ENCODE results near the gene DCP2.

DCP2 gene

DNA sequence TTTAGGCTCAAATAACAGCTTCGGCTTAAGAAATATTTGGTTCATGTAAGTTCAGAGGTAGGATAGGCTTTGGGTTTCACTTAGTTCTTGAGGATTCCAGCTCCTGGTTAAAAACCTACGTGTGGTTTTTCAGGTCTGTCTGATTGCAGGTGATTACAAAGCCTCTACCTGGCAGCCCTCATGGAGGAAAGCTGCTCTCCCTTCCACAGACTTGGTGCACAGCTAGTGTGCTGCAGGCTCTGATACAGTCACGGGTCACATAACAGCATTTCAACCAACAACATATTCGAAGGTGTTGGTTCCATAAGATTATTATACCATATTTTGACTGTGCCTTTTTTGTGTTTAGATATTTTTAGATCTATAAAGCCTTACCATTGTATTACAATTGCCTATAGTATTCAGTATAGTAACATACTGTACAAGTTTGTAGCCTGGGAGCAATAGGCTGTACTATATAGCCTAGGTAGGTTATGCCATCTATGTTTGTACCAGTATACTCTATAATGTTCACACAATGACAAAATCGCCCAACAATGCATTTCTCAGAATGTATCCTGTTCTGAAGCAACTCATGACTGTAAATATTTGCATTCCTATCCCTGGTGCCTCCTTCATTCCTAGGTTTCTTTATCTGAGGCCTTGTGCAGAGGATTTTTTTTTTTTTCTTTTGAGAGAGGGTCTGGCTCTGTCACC lies 8.0 kb upstream of the DCP2 start:
- peak; percentile 23 for DNase-seq
- Histone ChIP-seq H3K23ac (ENCODE audit: low read length) (no peak overlapping the region), H4K5ac (ENCODE audit: low read length) (no peak overlapping the region), H4K8ac (ENCODE audit: low read depth, low read length) (no peak overlapping the region), H2BK15ac (replicated peaks; ENCODE audit: low read depth) (no peak overlapping the region), H3K4ac (ENCODE audit: low read depth, low read length) (no peak overlapping the region), H3K9ac (ENCODE audit: low read length) (peak overlapping the region; percentile 10), H3K4me3 (ENCODE audit: low read length) (no peak overlapping the region), H3K18ac (ENCODE audit: low read length) (no peak overlapping the region), H3K27ac (ENCODE audit: low read depth, low read length) (no peak overlapping the region), H3K56ac (ENCODE audit: low read length) (peak overlapping the region; percentile 65), H3K79me1 (ENCODE audit: low read length) (no peaks in the 10 kb centered on the region), H3K36me3 (ENCODE audit: control insufficient read depth, insufficient read depth, low read length) (no peaks in the 10 kb centered on the region), H2AK5ac (ENCODE audit: low read length) (no peak overlapping the region), H3K4me1 (ENCODE audit: control insufficient read depth, low read depth, low read length) (no peaks in the 10 kb centered on the region), H3K79me2 (ENCODE audit: control insufficient read depth, insufficient read depth, low read length) (no peaks in the 10 kb centered on the region), H3K27me3 (ENCODE audit: insufficient read depth, low read length, poor library complexity) (no peaks in the 10 kb centered on the region), H2BK120ac (ENCODE audit: low read depth, low read length) (no peak overlapping the region), H3K4me2 (ENCODE audit: low read length) (no peak overlapping the region), H2BK5ac (ENCODE audit: low read length) (no peak overlapping the region)
- WGBS (ENCODE audit: extremely low coverage, insufficient coverage, low lambda C conversion rate) = no CpG with 5 or more reads among the region's 5 CpGs

DNA sequence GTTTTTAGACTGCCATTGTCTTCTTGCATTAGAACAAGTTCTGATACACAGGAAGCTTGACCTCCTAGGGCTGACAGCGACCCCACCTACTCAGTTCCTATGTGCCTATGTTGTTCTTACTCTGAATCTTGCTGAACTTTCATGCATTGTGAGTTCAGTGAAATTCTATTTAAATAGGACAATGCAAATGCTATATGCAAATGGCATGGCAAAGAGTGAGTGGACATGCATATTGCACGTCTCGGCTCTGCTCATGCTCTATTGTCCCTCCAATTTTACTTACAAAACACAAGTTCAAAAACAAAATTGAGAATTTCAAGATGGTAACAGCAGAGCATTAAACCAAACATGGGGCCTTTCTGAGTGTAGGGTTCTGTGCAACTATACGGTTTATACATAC lies 5.3 kb upstream of the DCP2 start:
- H3K4ac ChIP-seq (ENCODE audit: low read depth, low read length) = no peak overlapping the region
- H3K4me1 ChIP-seq (ENCODE audit: control insufficient read depth, low read depth, low read length) = no peaks in the 10 kb centered on the region
- WGBS (ENCODE audit: extremely low coverage, insufficient coverage, low lambda C conversion rate) = no CpG with 5 or more reads among the region's 4 CpGs

DNA sequence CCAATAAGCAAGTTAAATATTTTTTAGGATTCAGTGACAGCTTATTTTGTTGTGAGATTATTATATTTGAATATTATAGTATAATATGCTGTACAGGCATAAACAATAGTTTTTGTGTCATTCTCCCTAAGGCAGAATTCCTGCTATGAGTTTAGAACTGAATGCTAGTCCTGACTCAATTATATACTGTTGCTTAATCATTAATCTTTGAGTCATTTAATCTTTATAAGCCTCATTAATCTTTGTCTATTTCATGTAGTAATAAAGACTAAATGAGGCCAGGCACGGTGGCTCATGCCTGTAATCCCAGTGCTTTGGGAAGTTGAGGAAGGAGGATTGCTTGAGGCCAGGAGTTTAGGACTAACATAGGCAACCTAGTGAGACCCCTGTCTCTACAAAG lies 3.6 kb upstream of the DCP2 start:
- Histone ChIP-seq H3K4ac (ENCODE audit: low read depth, low read length) (no peak overlapping the region), H3K9ac (ENCODE audit: low read length) (no peak overlapping the region), H3K4me1 (ENCODE audit: control insufficient read depth, low read depth, low read length) (no peaks in the 10 kb centered on the region), H3K79me2 (ENCODE audit: control insufficient read depth, insufficient read depth, low read length) (peaks cover 11% of the 10 kb centered on the region), H2AK5ac (ENCODE audit: low read length) (no peak overlapping the region), H2BK5ac (ENCODE audit: low read length) (no peak overlapping the region), H2BK120ac (ENCODE audit: low read depth, low read length) (no peak overlapping the region), H3K18ac (ENCODE audit: low read length) (no peak overlapping the region), H3K27me3 (ENCODE audit: insufficient read depth, low read length, poor library complexity) (no peaks in the 10 kb centered on the region), H3K56ac (ENCODE audit: low read length) (no peak overlapping the region), H4K5ac (ENCODE audit: low read length) (no peak overlapping the region), H3K4me2 (ENCODE audit: low read length) (no peak overlapping the region), H3K23ac (ENCODE audit: low read length) (no peak overlapping the region), H3K4me3 (ENCODE audit: low read length) (no peak overlapping the region), H4K8ac (ENCODE audit: low read depth, low read length) (no peak overlapping the region), H3K79me1 (ENCODE audit: low read length) (no peaks in the 10 kb centered on the region), H2BK15ac (replicated peaks; ENCODE audit: low read depth) (no peak overlapping the region), H3K36me3 (ENCODE audit: control insufficient read depth, insufficient read depth, low read length) (no peaks in the 10 kb centered on the region), H3K27ac (ENCODE audit: low read depth, low read length) (no peak overlapping the region)
- WGBS (ENCODE audit: extremely low coverage, insufficient coverage, low lambda C conversion rate) = no CpG with 5 or more reads among the region's 1 CpG
- DNase-seq = no peak

More for the DNA sequence above, 5.3 kb upstream of the DCP2 start:
- H3K18ac ChIP-seq (ENCODE audit: low read length) = no peak overlapping the region
- no peaks in the 10 kb centered on the region for H3K36me3 ChIP-seq (ENCODE audit: control insufficient read depth, insufficient read depth, low read length)
- no peak overlapping the region for H3K23ac ChIP-seq (ENCODE audit: low read length)
- no peak overlapping the region for H4K8ac ChIP-seq (ENCODE audit: low read depth, low read length)
- no peak for DNase-seq
- no peak overlapping the region for H3K27ac ChIP-seq (ENCODE audit: low read depth, low read length)
- no peak overlapping the region for H2BK5ac ChIP-seq (ENCODE audit: low read length)
- no peak overlapping the region for H2AK5ac ChIP-seq (ENCODE audit: low read length)
- H3K4me2 ChIP-seq (ENCODE audit: low read length) = no peak overlapping the region
- H3K79me1 ChIP-seq (ENCODE audit: low read length) = no peaks in the 10 kb centered on the region
- H2BK15ac ChIP-seq (replicated peaks; ENCODE audit: low read depth) = no peak overlapping the region
- no peak overlapping the region for H2BK120ac ChIP-seq (ENCODE audit: low read depth, low read length)
- H4K5ac ChIP-seq (ENCODE audit: low read length) = no peak overlapping the region
- H3K27me3 ChIP-seq (ENCODE audit: insufficient read depth, low read length, poor library complexity) = no peaks in the 10 kb centered on the region
- no peak overlapping the region for H3K56ac ChIP-seq (ENCODE audit: low read length)
- H3K79me2 ChIP-seq (ENCODE audit: control insufficient read depth, insufficient read depth, low read length) = no peaks in the 10 kb centered on the region
- no peak overlapping the region for H3K9ac ChIP-seq (ENCODE audit: low read length)
- no peak overlapping the region for H3K4me3 ChIP-seq (ENCODE audit: low read length)

DNA sequence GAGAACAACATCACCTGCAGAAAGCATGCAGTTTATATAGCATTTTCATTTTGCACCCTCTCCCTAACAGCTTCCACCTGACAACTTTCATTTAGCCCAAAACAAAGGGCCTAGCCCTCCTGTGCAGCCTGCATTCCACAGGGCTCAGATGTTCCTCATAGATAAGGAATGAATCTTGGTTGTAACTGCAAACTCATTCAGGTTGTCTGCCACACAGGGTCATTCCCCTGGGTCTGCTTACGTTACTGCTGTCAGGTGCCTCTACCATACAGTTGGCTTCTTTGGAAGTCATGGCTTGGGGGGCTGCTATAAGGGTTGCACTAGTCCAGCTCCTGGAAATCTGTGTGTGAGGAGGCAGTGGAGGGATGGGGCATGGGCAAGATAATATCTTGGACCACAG lies 2.7 kb upstream of the DCP2 start:
- Histone ChIP-seq H2BK15ac (replicated peaks; ENCODE audit: low read depth) (no peak overlapping the region), H4K5ac (ENCODE audit: low read length) (no peak overlapping the region), H4K8ac (ENCODE audit: low read depth, low read length) (no peak overlapping the region), H2AK5ac (ENCODE audit: low read length) (no peak overlapping the region), H3K79me2 (ENCODE audit: control insufficient read depth, insufficient read depth, low read length) (peaks cover 13% of the 10 kb centered on the region), H3K23ac (ENCODE audit: low read length) (no peak overlapping the region), H3K36me3 (ENCODE audit: control insufficient read depth, insufficient read depth, low read length) (no peaks in the 10 kb centered on the region), H3K4me2 (ENCODE audit: low read length) (no peak overlapping the region), H3K56ac (ENCODE audit: low read length) (no peak overlapping the region), H3K4me3 (ENCODE audit: low read length) (no peak overlapping the region), H2BK5ac (ENCODE audit: low read length) (no peak overlapping the region), H3K27me3 (ENCODE audit: insufficient read depth, low read length, poor library complexity) (no peaks in the 10 kb centered on the region), H3K79me1 (ENCODE audit: low read length) (no peaks in the 10 kb centered on the region), H3K18ac (ENCODE audit: low read length) (no peak overlapping the region), H2BK120ac (ENCODE audit: low read depth, low read length) (no peak overlapping the region), H3K4me1 (ENCODE audit: control insufficient read depth, low read depth, low read length) (no peaks in the 10 kb centered on the region), H3K9ac (ENCODE audit: low read length) (no peak overlapping the region), H3K27ac (ENCODE audit: low read depth, low read length) (no peak overlapping the region), H3K4ac (ENCODE audit: low read depth, low read length) (no peak overlapping the region)
- WGBS (ENCODE audit: extremely low coverage, insufficient coverage, low lambda C conversion rate) = no CpG with 5 or more reads among the region's 1 CpG
- DNase-seq = peak; percentile 77

DNA sequence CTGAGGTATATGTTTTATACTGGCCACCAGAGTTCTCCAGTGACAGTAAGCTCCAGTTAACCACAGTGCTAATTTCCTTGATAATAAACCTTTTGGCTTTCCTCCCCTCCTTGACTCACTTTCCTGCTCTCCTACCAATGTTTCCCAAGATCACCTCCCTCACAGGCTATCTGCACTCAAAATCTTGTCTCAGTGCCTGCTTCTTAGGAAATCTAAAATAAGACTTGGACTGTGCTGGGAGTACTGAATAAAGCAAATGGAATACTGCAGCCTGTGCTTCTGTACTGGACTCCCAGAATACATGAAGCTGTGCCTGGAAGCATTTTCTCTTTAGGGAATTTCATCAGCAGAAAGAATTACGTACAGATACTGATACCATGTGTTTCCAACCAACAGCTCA lies 1.7 kb upstream of the DCP2 start:
- no peak overlapping the region for H4K5ac ChIP-seq (ENCODE audit: low read length)
- no peak overlapping the region for H3K4me3 ChIP-seq (ENCODE audit: low read length)
- H2BK15ac ChIP-seq (replicated peaks; ENCODE audit: low read depth) = no peak overlapping the region
- H4K8ac ChIP-seq (ENCODE audit: low read depth, low read length) = no peak overlapping the region
- no peak overlapping the region for H3K9ac ChIP-seq (ENCODE audit: low read length)
- no peaks in the 10 kb centered on the region for H3K27me3 ChIP-seq (ENCODE audit: insufficient read depth, low read length, poor library complexity)
- no peak overlapping the region for H3K27ac ChIP-seq (ENCODE audit: low read depth, low read length)
- H2BK120ac ChIP-seq (ENCODE audit: low read depth, low read length) = no peak overlapping the region
- no peak overlapping the region for H2BK5ac ChIP-seq (ENCODE audit: low read length)
- WGBS (ENCODE audit: extremely low coverage, insufficient coverage, low lambda C conversion rate) = no CpG with 5 or more reads among the region's 1 CpG
- no peak overlapping the region for H3K18ac ChIP-seq (ENCODE audit: low read length)
- H3K4me1 ChIP-seq (ENCODE audit: control insufficient read depth, low read depth, low read length) = no peaks in the 10 kb centered on the region
- no peak overlapping the region for H3K56ac ChIP-seq (ENCODE audit: low read length)
- no peak overlapping the region for H3K4me2 ChIP-seq (ENCODE audit: low read length)
- no peak overlapping the region for H3K23ac ChIP-seq (ENCODE audit: low read length)
- no peak for DNase-seq
- no peak overlapping the region for H2AK5ac ChIP-seq (ENCODE audit: low read length)
- peaks cover 18% of the 10 kb centered on the region for H3K79me2 ChIP-seq (ENCODE audit: control insufficient read depth, insufficient read depth, low read length)
- H3K79me1 ChIP-seq (ENCODE audit: low read length) = no peaks in the 10 kb centered on the region
- H3K4ac ChIP-seq (ENCODE audit: low read depth, low read length) = no peak overlapping the region
- no peaks in the 10 kb centered on the region for H3K36me3 ChIP-seq (ENCODE audit: control insufficient read depth, insufficient read depth, low read length)

All from mesendoderm (in vitro differentiated cells).